Measurements from ENCODE around the gene SPATA3. TPM values are rescaled to one million over a fixed set of nuclear protein-coding genes. Genes with fewer than 3 reads are reported as not detected.
"Not testable (repeated sequence)": the region's sequence is repeated elsewhere in the genome, so short reads cannot be mapped to it uniquely, and the experiment has no call there.

Gene SPATA3
- total and polyA plus RNA-seq, 4 donors: not detected

DNA sequence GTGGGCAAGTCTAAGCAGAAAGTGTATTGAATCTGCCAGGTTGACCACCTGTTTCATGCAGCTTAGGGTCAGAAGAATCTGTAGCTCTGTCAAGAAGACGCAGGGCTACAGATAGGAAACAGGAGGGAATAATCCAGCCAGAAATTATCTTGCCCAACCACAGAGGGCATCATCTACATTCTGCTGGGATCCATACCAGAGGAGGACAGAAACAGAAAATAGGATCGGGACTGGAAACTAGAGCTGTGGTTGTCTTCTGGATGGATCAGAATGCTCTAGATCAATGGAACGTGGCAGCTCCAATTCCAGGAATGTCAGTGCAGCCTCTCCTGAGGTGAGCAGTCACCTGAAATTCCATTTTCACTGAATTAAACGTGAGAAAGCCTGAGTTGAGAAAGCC, 3.6 kb downstream of the SPATA3 start:
- Histone ChIP-seq H3K9me3 (ENCODE audit: control insufficient read depth, low read length) (no peaks in the 10 kb centered on the region), H3K4me1 (ENCODE audit: control insufficient read depth in 1 of 2, insufficient read depth in 2 of 2, low read length in 2 of 2) (no peaks in the 10 kb centered on the region), H3K27me3 (ENCODE audit: control insufficient read depth in 1 of 2, insufficient read depth in 2 of 2, low read length in 1 of 2) (no peaks in the 10 kb centered on the region), H3K4me3 (ENCODE audit: low read length in 2 of 2) (no peak overlapping the region), H3K27ac (ENCODE audit: low read depth in 1 of 2, low read length in 2 of 2) (no peak overlapping the region), H3K36me3 (ENCODE audit: control insufficient read depth in 1 of 2, insufficient read depth in 2 of 2, low read length in 1 of 2) (no peaks in the 10 kb centered on the region)
- DNase-seq (no peak), ATAC-seq (ENCODE audit: low FRiP score) (no peak)
- WGBS, 2 donors: 88 to 90% methylated on average over 4 of the region's 4 CpGs
- intact Hi-C loops (cut with DNase I): no loop called here

- Histone ChIP-seq H3K27ac (ENCODE audit: low read depth in 1 of 2, low read length in 2 of 2) (no peak overlapping the region), H3K4me3 (ENCODE audit: low read length in 2 of 2) (no peak overlapping the region), H3K9me3 (ENCODE audit: control insufficient read depth, low read length) (no peaks in the 10 kb centered on the region), H3K27me3 (ENCODE audit: control insufficient read depth in 1 of 2, insufficient read depth in 2 of 2, low read length in 1 of 2) (no peaks in the 10 kb centered on the region), H3K36me3 (ENCODE audit: control insufficient read depth in 1 of 2, insufficient read depth in 2 of 2, low read length in 1 of 2) (no peaks in the 10 kb centered on the region), H3K4me1 (ENCODE audit: control insufficient read depth in 1 of 2, insufficient read depth in 2 of 2, low read length in 2 of 2) (no peaks in the 10 kb centered on the region)
- no peak for DNase-seq
- intact Hi-C loops (cut with DNase I): no loop called here
- no peak for ATAC-seq (ENCODE audit: low FRiP score)
- 65 to 71% methylated on average over 24 of the region's 24 CpGs for WGBS, 2 donors
These were observed 4.4 kb downstream of the SPATA3 start for GRCh38 chr2:231000211-231000904.

DNA sequence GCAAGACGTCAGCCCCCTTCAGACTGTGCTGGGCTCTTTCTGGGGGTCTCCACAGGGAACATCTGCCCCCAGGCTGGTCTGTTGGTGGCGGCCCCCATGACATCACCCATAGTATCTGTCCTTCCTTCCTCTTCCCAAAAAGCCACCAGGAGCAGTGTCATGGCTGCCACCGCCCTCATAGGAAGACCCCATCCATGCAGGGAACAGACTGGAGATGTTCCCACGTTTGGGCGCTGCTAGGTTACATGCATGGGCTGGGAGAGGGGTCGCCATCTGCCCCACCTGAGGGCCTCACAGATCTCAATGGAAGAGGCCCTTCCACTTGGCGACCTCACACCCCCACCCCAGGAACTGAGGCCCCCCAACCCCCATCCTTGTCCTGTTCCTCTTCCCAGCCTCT, 5.1 kb downstream of the SPATA3 start:
- H3K36me3 ChIP-seq (ENCODE audit: control insufficient read depth in 1 of 2, insufficient read depth in 2 of 2, low read length in 1 of 2): no peaks in the 10 kb centered on the region
- no peaks in the 10 kb centered on the region for H3K27me3 ChIP-seq (ENCODE audit: control insufficient read depth in 1 of 2, insufficient read depth in 2 of 2, low read length in 1 of 2)
- no peak overlapping the region for H3K4me3 ChIP-seq (ENCODE audit: low read length in 2 of 2)
- 84 to 90% methylated on average over 7 of the region's 7 CpGs for WGBS, 2 donors
- no peaks in the 10 kb centered on the region for H3K9me3 ChIP-seq (ENCODE audit: control insufficient read depth, low read length)
- no peak for DNase-seq
- H3K4me1 ChIP-seq (ENCODE audit: control insufficient read depth in 1 of 2, insufficient read depth in 2 of 2, low read length in 2 of 2): no peaks in the 10 kb centered on the region
- ATAC-seq (ENCODE audit: low FRiP score): no peak
- H3K27ac ChIP-seq (ENCODE audit: low read depth in 1 of 2, low read length in 2 of 2): no peak overlapping the region
- intact Hi-C loops (cut with DNase I): no loop called here

GRCh38 chr2:231001921-231002320, 6.0 kb downstream of the SPATA3 start:
- Histone ChIP-seq H3K27ac (ENCODE audit: low read depth in 1 of 2, low read length in 2 of 2) (no peak overlapping the region), H3K4me1 (ENCODE audit: control insufficient read depth in 1 of 2, insufficient read depth in 2 of 2, low read length in 2 of 2) (no peaks in the 10 kb centered on the region), H3K27me3 (ENCODE audit: control insufficient read depth in 1 of 2, insufficient read depth in 2 of 2, low read length in 1 of 2) (no peaks in the 10 kb centered on the region), H3K9me3 (ENCODE audit: control insufficient read depth, low read length) (no peaks in the 10 kb centered on the region), H3K36me3 (ENCODE audit: control insufficient read depth in 1 of 2, insufficient read depth in 2 of 2, low read length in 1 of 2) (no peaks in the 10 kb centered on the region), H3K4me3 (ENCODE audit: low read length in 2 of 2) (no peak overlapping the region)
- WGBS, 2 donors: 3 to 7% methylated on average over 4 of the region's 4 CpGs
- intact Hi-C loops (cut with DNase I): no loop called here
- no peak for DNase-seq
- no peak for ATAC-seq (ENCODE audit: low FRiP score)

GRCh38 chr2:231002641-231003040, 6.7 kb downstream of the SPATA3 start:
- intact Hi-C loops (cut with DNase I): no loop called here
- Histone ChIP-seq H3K36me3 (ENCODE audit: control insufficient read depth in 1 of 2, insufficient read depth in 2 of 2, low read length in 1 of 2) (no peaks in the 10 kb centered on the region), H3K4me1 (ENCODE audit: control insufficient read depth in 1 of 2, insufficient read depth in 2 of 2, low read length in 2 of 2) (no peaks in the 10 kb centered on the region), H3K27ac (ENCODE audit: low read depth in 1 of 2, low read length in 2 of 2) (no peak overlapping the region), H3K9me3 (ENCODE audit: control insufficient read depth, low read length) (no peaks in the 10 kb centered on the region), H3K4me3 (ENCODE audit: low read length in 2 of 2) (no peak overlapping the region), H3K27me3 (ENCODE audit: control insufficient read depth in 1 of 2, insufficient read depth in 2 of 2, low read length in 1 of 2) (no peaks in the 10 kb centered on the region)
- 91 to 92% methylated on average over 10 of the region's 10 CpGs for WGBS, 2 donors
- ATAC-seq (ENCODE audit: low FRiP score) (no peak), DNase-seq (no peak)

DNA sequence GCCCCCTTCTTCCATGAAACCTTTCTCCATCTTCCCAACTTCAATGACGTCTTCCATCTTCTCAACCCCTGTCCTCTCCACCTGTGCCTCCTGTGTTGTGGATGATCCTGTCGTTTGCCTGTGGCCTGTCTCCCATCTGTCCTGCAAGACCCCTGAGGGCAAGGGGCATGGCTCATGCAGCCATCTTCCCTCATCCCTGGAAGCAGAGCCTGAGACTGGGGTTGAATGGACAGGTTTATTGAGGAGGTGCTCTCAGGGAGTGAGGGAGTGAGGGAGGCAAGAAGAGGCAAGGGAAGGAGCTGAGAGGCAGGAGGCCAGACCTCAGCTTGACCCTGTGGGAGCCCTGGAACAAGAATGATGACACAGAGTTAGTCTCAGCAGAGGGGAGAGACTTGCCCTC, 7.3 kb downstream of the SPATA3 start:
- intact Hi-C loops (cut with DNase I): no loop called here
- H3K27ac ChIP-seq (ENCODE audit: low read depth in 1 of 2, low read length in 2 of 2): no peak overlapping the region
- H3K4me3 ChIP-seq (ENCODE audit: low read length in 2 of 2): no peak overlapping the region
- 95 to 96% methylated on average over 2 of the region's 2 CpGs for WGBS, 2 donors
- no peaks in the 10 kb centered on the region for H3K9me3 ChIP-seq (ENCODE audit: control insufficient read depth, low read length)
- no peaks in the 10 kb centered on the region for H3K36me3 ChIP-seq (ENCODE audit: control insufficient read depth in 1 of 2, insufficient read depth in 2 of 2, low read length in 1 of 2)
- DNase-seq (no peak), ATAC-seq (ENCODE audit: low FRiP score) (no peak)
- no peaks in the 10 kb centered on the region for H3K27me3 ChIP-seq (ENCODE audit: control insufficient read depth in 1 of 2, insufficient read depth in 2 of 2, low read length in 1 of 2)
- H3K4me1 ChIP-seq (ENCODE audit: control insufficient read depth in 1 of 2, insufficient read depth in 2 of 2, low read length in 2 of 2): no peaks in the 10 kb centered on the region

DNA sequence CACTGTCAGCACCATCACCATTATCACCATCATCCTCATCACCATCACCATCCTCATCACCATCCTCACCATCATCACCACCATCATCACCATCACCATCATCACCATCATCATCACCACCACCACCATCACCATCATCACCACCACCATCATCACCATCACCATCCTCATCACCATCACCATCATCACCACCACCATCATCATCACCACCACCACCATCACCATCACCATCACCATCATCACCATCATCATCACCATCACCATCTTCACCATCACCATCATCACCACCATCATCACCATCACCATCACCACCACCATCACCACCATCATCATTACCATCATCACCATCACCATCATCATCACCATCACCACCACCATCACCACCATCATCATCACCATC, 9.0 kb downstream of the SPATA3 start:
- DNase-seq; H3K36me3 ChIP-seq (ENCODE audit: control insufficient read depth in 1 of 2, insufficient read depth in 2 of 2, low read length in 1 of 2); H3K4me3 ChIP-seq (ENCODE audit: low read length in 2 of 2); H3K27ac ChIP-seq (ENCODE audit: low read depth in 1 of 2, low read length in 2 of 2); intact Hi-C loops (cut with DNase I); H3K27me3 ChIP-seq (ENCODE audit: control insufficient read depth in 1 of 2, insufficient read depth in 2 of 2, low read length in 1 of 2); H3K9me3 ChIP-seq (ENCODE audit: control insufficient read depth, low read length); ATAC-seq (ENCODE audit: low FRiP score); H3K4me1 ChIP-seq (ENCODE audit: control insufficient read depth in 1 of 2, insufficient read depth in 2 of 2, low read length in 2 of 2): not testable (repeated sequence)

DNA sequence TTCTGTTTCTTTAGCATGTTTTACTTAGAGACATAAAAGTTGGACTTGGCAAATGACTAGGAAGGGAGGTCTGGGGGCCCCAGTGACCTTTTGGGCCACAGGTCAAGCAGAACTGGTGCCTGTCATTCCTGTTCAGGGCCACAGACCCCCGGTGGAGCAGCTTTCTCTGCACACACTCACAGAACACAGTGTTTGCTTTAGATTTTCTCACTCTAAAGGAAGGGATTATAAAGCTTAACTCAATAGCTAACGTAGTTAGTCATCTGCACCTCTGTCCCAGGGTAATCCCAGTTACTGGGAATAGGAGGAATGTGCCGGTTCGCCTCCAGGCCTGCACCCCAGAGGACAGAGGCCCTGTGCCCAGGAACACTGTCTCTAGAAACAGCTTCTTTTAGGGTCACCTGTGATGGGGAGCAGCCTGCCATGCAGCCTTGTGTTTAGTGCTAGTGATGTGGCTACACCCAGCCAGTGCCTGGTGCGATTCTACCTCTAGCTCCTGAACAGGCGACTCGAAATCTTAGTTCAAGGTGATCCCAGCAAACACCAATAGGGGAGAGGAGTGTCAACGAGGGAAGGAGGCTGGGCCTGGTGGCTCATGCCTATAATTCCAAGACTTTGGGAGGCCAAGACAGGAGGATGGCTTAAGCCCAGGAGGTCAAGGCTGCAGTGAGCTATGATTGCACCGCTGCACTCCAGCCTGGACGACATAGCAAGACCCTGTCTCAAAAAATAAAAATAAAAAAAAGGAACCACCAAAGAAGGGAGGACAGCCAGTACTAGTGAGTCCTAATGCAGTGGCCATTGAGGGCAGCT, 11.6 kb downstream of the SPATA3 start:
- no peaks in the 10 kb centered on the region for H3K4me1 ChIP-seq (ENCODE audit: control insufficient read depth in 1 of 2, insufficient read depth in 2 of 2, low read length in 2 of 2)
- H3K4me3 ChIP-seq (ENCODE audit: low read length in 2 of 2): no peak overlapping the region
- no peaks in the 10 kb centered on the region for H3K36me3 ChIP-seq (ENCODE audit: control insufficient read depth in 1 of 2, insufficient read depth in 2 of 2, low read length in 1 of 2)
- 67% methylated on average over 10 of the region's 10 CpGs for WGBS, 2 donors
- H3K27me3 ChIP-seq (ENCODE audit: control insufficient read depth in 1 of 2, insufficient read depth in 2 of 2, low read length in 1 of 2): no peaks in the 10 kb centered on the region
- intact Hi-C loops (cut with DNase I): no loop called here
- ATAC-seq (ENCODE audit: low FRiP score) (no peak), DNase-seq (no peak)
- H3K9me3 ChIP-seq (ENCODE audit: control insufficient read depth, low read length): no peaks in the 10 kb centered on the region
- H3K27ac ChIP-seq (ENCODE audit: low read depth in 1 of 2, low read length in 2 of 2): no peak overlapping the region

- WGBS, 2 donors: 93 to 96% methylated on average over 6 of the region's 6 CpGs
- no peaks in the 10 kb centered on the region for H3K9me3 ChIP-seq (ENCODE audit: control insufficient read depth, low read length)
These were observed 12.2 kb downstream of the SPATA3 start for GRCh38 chr2:231008131-231008530.

More at GRCh38 chr2:231008131-231008530, 12.2 kb downstream of the SPATA3 start:
- Histone ChIP-seq H3K4me1 (ENCODE audit: control insufficient read depth in 1 of 2, insufficient read depth in 2 of 2, low read length in 2 of 2) (no peaks in the 10 kb centered on the region), H3K36me3 (ENCODE audit: control insufficient read depth in 1 of 2, insufficient read depth in 2 of 2, low read length in 1 of 2) (no peaks in the 10 kb centered on the region), H3K27ac (ENCODE audit: low read depth in 1 of 2, low read length in 2 of 2) (no peak overlapping the region), H3K27me3 (ENCODE audit: control insufficient read depth in 1 of 2, insufficient read depth in 2 of 2, low read length in 1 of 2) (no peaks in the 10 kb centered on the region), H3K4me3 (ENCODE audit: low read length in 2 of 2) (no peak overlapping the region)
- ATAC-seq (ENCODE audit: low FRiP score) (peak; percentile 23), DNase-seq (no peak)
- intact Hi-C loops (cut with DNase I): no loop called here

Measured in aorta (tissue), 5 donors.